C1 segment of cervical spinal cord (tissue), 14 donors: Measurements from ENCODE around the gene PCDHGB4.
"Not testable (repeated sequence)": the region's sequence is repeated elsewhere in the genome, so short reads cannot be mapped to it uniquely, and the experiment has no call there.

ENCODE experiments used
- DNase-seq, 14 donors: peaks; one replicate each; lab custom pipeline; 2025; lab: John Stamatoyannopoulos, UW

Gene PCDHGB4

DNA sequence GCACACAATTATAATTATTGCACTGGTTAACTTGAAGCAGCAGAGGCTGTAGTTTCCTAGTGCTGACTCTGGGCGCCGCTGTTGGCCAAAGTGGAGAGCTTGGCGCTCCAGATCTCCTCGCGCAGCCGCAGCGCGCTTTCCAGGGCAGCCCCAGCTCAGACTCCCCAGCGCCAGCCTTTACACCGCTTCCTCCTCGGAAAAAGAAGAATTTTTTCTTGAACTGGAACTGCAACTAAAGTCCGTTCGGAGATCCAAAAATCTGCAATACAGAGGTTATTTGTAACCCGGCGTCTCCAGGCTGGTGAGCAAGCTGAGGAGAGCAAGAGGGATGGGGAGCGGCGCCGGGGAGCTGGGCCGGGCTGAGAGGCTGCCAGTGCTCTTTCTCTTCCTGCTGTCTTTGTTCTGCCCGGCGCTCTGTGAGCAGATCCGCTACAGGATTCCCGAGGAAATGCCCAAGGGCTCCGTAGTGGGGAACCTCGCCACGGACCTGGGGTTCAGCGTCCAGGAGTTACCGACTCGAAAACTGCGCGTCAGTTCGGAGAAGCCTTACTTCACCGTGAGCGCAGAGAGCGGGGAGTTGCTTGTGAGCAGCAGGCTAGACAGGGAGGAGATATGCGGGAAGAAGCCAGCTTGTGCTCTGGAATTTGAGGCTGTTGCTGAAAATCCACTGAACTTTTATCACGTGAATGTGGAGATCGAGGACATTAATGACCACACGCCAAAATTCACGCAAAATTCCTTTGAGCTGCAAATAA is at the start of gene PCDHGB4:
TSS of gene PCDHGB4 (plus strand) at position 142 of the 755 bp plus-strand sequence. CDS start at position 329, 187 bp downstream.
- DNase-seq, result not testable (repeated sequence)

DNA sequence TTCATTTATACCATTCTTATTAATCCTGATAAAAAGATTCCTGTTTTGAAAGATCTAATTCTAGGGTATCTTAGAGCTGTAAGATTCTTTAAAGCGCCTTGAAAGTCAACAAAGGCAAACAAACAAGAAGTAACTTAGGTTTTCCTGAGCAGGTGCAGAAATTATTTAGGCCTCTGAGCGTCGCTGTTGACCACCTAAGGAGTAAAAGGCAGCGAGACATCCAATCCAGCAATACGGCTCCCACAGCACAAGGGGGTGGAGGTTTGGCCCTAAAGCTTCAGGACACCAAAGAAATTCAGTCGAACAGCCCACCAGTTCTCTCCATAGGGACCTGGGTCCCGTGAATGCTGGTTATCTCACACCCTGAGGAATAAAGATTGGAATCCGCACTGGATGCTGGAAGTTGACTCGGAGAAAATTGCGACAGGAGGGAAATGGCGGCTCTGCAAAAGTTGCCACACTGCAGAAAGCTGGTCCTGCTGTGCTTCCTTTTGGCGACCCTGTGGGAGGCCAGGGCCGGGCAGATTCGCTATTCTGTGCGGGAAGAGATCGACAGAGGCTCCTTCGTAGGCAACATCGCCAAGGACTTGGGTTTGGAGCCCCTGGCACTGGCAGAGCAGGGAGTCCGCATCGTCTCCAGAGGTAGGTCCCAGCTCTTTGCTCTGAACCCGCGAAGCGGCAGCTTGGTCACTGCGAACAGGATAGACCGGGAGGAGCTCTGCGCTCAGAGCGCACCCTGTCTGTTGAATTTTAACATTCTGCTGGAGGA is 48.8 kb upstream of the PCDHGB4 start, which contains the start of gene PCDHGA2:
TSS of gene PCDHGA2 (plus strand) at position 223 of the 769 bp plus-strand sequence.
- DNase-seq, result no peak

DNA sequence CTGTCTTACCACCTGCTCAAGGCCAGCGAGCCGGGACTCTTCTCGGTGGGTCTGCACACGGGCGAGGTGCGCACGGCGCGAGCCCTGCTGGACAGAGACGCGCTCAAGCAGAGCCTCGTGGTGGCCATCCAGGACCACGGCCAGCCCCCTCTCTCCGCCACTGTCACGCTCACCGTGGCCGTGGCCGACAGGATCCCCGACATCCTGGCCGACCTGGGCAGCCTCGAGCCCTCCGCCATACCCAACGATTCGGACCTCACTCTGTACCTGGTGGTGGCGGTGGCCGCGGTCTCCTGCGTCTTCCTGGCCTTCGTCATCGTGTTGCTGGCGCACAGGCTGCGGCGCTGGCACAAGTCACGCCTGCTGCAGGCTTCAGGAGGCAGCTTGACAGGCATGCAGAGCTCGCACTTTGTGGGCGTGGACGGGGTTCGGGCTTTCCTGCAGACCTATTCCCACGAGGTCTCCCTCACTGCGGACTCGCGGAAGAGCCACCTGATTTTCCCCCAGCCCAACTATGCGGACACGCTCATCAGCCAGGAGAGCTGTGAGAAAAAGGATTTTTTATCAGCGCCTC is 46.6 kb upstream of the PCDHGB4 start:
- not testable (repeated sequence) for DNase-seq

DNA sequence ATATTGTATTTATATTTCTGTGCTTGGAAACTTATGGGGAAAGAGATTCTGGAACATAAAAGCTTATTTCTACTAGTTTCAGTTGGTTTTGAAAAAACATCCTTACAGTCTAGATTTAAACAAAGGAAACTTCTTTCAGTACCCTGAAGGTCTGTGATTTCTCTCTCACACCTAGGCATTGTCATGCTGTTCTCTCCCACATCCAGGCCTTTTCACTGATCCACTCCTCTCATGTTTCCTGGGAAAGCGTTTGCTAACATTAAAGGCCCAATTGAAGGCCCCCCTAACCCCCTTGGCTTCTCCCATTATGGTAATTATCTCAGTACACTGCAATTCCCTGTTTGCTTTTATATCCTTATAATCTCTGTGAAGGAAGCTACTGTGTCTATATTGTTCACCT is 44.7 kb upstream of the PCDHGB4 start:
- DNase-seq, result no peak

DNA sequence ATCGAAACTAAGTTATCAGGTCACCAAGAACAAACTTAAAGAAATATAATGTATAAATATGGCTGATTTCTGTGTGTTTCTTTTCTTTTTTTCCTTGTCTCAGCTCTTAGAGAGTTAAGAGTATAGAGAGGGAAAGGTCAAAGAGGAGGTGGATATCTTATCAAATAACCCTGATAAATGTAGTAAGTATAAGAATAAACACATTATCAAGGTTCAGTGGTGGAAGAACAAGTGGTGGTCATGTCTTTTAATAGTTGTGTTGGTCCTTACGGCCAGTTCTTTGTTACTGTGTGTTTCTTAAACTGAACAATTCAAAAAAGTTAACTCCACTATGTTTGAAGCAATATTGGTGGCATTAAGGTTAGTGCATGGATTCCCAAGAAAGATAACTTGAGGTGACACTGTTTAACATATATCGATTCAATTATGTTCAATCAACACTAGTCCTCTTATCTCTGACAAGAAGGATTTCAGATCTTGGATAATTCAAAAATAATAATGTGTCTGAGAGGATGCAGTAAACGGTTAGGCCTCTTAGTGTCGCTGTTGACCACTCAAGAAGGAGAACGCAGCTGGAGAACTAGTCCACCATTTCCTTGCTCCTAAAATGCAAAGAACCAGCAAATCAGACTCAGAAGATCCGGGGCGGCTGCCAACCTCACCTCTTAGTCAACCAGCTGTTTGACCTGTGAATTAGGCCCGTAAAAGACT is 44.1 kb upstream of the PCDHGB4 start, which contains the start of gene PCDHGA3:
TSS of gene PCDHGA3 (plus strand) at position 588 of the 711 bp plus-strand sequence. CDS start 205 bp downstream, outside the sequence.
- no peak for DNase-seq

DNA sequence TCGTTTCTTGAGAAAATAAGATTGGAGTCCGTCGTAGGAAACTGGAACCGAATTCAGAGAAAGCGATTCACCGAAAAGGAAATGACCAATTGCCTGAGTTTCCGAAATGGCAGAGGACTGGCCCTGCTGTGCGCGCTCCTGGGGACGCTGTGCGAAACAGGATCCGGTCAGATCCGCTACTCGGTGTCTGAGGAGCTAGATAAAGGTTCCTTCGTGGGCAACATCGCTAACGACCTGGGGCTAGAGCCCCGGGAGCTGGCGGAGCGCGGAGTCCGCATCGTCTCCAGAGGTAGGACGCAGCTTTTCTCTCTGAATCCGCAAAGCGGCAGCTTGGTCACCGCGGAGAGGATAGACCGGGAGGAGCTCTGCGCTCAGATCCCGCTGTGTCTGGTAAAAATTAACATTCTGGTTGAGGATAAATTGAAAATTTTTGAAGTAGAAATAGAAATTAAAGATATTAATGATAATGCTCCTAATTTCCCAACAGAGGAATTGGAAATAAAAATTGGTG is 43.5 kb upstream of the PCDHGB4 start:
- DNase-seq, result no peak

DNA sequence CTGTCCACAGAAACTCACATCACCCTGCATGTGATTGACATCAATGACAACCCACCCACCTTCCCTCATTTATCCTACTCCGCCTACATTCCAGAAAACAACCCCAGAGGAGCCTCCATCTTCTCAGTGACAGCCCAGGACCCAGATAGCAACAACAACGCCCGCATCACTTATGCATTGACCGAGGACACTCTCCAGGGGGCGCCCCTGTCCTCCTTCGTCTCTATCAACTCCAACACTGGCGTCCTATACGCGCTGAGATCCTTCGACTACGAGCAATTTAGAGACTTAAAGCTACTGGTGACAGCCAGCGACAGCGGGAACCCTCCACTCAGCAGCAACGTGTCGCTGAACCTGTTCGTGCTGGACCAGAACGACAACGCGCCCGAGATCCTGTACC is 42.2 kb upstream of the PCDHGB4 start:
- DNase-seq, result no peak

DNA sequence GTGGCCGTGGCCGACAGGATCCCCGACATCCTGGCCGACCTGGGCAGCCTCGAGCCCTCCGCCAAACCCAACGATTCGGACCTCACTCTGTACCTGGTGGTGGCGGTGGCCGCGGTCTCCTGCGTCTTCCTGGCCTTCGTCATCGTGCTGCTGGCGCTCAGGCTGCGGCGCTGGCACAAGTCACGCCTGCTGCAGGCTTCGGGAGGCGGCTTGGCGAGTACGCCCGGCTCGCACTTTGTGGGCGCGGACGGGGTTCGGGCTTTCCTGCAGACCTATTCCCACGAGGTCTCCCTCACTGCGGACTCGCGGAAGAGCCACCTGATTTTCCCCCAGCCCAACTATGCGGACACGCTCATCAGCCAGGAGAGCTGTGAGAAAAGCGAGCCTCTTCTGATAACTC is 41.5 kb upstream of the PCDHGB4 start:
- DNase-seq, result not testable (repeated sequence)

DNA sequence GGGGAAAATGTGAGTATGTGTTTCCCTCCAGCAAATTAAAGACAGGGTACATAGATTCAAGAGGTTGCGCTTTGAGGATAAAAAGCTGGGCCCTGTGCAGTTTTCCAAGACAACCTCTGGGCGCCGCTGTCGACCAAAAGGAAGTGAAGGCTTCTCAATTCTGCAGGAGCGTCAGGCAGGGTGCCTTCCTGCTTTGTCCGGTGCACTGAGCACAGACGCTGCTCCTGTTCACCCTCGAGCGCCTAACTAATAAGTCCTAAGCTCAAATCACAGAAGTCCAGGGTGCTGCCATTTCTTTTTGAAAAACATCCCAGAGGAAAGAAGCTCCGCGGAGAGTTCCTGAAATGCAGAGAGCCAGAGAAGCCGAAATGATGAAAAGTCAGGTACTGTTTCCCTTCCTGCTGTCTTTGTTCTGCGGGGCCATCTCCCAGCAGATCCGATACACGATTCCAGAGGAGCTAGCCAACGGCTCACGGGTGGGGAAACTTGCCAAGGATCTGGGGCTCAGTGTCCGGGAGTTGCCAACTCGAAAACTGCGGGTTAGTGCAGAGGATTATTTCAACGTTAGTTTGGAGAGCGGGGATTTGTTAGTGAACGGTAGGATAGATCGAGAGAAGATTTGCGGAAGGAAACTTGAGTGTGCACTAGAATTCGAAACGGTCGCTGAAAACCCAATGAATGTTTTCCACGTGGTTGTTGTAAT is 37.4 kb upstream of the PCDHGB4 start, which contains the start of gene PCDHGB1:
TSS of gene PCDHGB1 (plus strand) at position 183 of the 703 bp plus-strand sequence. CDS start at position 345, 162 bp downstream.
- peak in 1 of 14 donors; percentile 9 for DNase-seq

DNA sequence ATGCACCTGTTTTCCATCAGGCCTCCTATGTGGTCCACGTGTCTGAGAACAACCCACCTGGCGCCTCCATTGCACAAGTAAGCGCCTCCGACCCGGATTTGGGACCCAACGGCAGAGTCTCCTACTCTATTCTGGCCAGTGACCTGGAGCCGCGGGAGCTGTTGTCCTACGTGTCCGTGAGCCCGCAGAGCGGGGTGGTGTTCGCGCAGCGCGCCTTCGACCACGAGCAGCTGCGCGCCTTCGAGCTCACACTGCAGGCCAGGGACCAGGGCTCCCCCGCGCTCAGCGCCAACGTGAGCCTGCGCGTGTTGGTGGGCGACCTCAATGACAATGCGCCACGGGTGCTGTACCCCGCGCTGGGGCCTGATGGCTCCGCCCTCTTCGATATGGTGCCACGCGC is 35.9 kb upstream of the PCDHGB4 start:
- no peak for DNase-seq

DNA sequence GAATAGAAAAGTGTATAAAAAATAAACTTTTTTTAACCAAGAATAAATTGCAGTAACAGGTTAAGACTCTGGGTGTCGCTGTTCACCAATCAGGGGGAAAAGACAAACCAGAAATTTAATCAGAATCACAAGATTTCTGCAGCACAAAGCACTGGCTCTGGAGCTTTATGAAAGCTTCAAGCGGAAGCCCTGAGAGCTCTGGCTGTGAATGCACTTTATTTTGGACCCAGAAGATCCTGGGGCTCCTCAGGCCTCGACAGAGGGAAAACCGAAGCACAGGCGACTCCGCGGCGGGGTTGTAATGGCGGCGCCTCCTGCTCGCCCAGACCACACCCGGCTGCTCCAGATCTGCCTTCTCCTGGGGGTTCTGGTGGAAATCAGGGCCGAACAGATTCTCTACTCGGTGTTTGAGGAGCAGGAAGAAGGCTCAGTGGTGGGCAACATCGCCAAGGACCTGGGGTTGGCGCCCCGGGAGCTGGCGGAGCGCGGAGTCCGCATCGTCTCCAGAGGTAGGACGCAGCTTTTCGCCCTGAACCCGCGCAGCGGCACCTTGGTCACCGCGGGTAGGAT is 32.5 kb upstream of the PCDHGB4 start, which contains the start of gene PCDHGA4:
TSS of gene PCDHGA4 (plus strand) at position 122 of the 570 bp plus-strand sequence. CDS start at position 209, 87 bp downstream.
- no peak for DNase-seq

DNA sequence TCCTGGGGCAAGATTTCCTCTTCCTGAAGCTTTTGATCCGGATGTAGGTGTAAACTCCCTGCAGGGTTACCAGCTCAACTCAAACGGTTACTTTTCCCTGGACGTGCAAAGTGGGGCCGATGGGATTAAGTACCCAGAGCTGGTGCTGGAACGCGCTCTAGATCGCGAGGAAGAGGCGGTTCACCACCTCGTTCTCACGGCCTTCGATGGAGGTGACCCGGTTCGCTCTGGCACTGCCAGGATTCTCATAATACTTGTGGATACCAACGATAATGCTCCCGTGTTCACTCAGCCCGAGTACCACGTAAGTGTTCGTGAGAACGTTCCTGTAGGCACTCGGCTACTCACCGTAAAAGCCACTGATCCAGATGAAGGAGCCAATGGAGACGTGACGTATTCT is 31.9 kb upstream of the PCDHGB4 start:
- DNase-seq, result no peak

DNA sequence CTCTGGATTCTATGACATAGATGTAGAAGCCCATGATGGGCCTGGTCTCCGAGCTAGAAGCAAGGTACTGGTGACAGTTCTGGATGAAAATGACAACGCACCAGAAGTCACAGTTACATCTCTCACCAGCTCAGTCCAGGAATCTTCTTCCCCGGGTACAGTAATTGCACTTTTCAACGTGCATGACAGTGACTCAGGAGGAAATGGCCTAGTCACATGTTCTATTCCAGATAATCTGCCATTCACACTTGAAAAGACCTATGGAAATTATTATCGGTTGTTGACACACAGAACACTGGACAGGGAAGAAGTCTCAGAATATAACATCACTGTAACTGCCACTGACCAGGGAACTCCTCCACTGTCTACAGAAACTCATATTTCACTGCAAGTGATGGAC is 31.4 kb upstream of the PCDHGB4 start:
- no peak for DNase-seq

DNA sequence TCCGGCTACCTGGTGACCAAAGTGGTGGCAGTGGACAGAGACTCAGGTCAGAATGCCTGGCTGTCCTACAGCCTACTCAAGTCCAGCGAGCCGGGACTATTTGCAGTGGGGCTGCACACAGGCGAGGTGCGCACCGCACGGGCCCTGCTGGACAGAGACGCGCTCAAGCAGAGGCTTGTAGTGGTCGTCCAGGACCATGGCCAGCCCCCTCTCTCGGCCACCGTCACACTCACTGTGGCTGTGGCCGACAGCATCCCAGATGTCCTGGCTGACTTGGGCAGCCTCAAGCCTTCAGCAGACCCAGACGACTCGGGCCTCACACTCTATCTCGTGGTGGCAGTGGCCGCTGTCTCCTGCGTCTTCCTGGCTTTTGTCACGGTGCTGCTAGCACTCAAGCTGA is 30.5 kb upstream of the PCDHGB4 start:
- no peak for DNase-seq

DNA sequence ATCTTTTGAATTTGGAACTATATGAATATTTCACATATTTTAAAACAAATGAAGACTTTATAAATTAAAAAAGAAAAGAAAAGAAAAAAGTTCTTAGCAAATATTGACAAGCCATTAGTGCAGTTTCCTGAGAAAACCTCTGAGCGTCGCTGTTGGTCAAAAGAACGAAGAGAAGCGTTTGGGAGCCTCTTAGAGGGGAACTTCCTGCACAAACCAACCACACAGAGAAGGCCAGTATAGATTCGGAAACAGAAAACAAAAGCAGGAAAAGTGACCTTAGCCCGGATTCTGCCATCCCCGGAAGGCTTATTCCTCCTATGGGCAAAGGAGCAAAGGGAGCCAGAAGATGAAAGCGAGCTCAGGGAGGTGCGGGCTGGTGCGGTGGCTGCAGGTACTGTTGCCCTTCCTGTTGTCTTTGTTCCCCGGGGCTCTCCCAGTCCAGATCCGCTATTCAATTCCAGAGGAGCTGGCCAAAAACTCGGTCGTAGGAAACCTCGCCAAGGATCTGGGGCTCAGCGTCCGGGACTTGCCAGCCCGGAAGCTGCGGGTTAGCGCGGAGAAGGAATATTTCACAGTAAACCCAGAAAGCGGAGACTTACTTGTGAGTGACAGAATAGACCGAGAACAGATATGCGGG is 27.6 kb upstream of the PCDHGB4 start, which contains the start of gene PCDHGB2:
TSS of gene PCDHGB2 (plus strand) at position 205 of the 637 bp plus-strand sequence. CDS start at position 347, 142 bp downstream.
- DNase-seq, result no peak

DNA sequence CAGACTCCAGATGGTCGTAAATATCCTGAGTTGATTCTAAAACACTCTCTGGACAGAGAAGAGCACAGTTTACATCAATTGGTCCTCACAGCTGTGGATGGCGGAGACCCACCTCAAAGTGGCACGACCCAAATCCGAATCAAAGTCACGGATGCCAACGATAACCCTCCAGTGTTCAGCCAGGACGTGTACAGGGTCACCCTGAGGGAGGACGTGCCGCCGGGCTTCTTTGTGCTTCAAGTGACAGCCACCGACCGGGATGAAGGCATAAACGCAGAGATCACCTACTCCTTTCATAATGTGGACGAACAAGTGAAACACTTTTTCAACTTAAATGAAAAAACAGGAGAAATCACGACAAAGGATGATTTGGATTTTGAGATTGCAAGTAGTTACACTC is 26.8 kb upstream of the PCDHGB4 start:
- no peak for DNase-seq

DNA sequence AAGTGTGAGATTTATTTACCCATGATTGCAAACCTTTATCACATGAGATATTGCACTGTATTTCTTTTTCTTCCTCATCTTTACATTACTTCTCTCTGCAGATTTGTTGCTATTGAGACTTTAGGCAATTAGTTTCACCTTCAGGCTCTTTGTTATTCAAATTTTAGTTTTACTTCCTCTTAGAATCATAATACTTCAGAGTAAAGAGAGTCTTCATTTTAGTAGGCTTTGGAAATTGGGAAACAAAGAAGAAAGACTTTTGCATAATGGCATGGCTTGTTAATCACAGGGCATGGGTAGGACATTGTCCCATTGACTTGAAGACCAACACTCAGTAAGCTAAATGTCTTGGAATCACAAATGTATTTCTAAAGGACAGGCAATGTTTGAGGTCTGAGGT is 24.8 kb upstream of the PCDHGB4 start:
- no peak for DNase-seq

DNA sequence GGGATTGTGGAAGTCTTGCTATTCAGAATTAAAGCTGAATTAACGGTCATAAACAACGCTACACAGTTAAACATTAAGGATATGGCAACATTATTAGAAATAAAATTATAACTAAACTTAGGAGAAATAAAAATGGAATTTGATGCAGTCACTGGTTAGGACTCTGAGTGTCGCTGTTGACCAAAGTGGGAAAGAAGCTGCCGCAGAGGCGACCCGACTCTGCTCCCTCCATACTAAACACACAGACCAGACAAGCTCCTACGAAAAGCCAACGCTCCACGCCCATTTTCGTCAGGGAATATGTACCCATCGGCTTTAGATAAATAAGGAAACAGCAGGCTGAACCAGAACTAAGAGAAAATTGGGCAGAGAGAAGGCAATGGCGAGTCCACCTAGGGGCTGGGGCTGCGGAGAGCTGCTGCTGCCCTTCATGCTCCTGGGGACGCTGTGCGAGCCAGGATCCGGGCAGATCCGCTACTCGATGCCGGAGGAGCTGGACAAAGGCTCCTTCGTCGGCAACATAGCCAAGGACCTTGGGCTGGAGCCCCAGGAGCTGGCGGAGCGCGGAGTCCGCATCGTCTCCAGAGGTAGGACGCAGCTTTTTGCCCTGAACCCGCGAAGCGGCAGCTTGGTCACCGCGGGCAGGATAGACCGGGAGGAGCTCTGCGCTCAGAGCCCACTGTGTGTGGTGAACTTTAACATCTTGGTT is 23.4 kb upstream of the PCDHGB4 start, which contains the start of gene PCDHGA5:
TSS of gene PCDHGA5 (plus strand) at position 211 of the 709 bp plus-strand sequence. CDS start at position 380, 169 bp downstream.
- no peak for DNase-seq
